Suprapubic skin (tissue), 3 donors: Measurements from ENCODE around the gene FOS.

Experiments
- POLR2A ChIP-seq, 2 donors: fragments of 450-650 bp; IDR thresholded peaks; one replicate each; pipeline ENCODE4 v1.6.1; 2017; ENCODE audit warnings: antibody characterized with exemption in 2 of 2, mild to moderate bottlenecking in 2 of 2, moderate library complexity in 2 of 2
- TF ChIP-seq, protein P1 (sequence below), 2 donors: fragments of 200-600 bp in 1 of 2; fragments of 450-650 bp in 1 of 2; sonication (generic) in 1 of 2; IDR thresholded peaks; one replicate each; pipeline ENCODE4 v1.5.1; 2016 to 2019; ENCODE audit warnings: antibody characterized with exemption in 2 of 2, mild to moderate bottlenecking in 1 of 2, moderate library complexity in 1 of 2

DNA sequence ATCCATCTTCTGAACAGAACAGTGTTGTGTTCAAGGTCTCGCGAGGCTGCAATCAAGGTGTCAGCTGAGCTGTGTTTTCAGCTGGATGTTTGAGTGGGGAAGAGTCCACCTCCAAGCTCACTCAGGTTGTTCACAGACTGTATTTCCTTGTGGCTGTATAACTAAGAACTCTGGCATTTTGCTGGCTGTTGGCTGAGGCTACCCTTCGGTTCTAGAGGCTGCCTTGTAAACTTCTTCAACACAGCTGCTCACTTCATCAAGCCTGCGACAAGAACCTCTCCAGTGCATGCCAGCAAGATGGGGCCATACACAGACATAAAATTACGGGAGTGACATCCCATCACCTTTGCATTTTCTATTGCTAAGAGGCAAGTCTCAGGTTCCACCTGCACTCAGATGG lies 12.7 kb downstream of the FOS start:
- no peak for TF ChIP-seq POLR2A (IDR thresholded peaks at IDR 0.05)
- TF ChIP-seq, protein P1, sequence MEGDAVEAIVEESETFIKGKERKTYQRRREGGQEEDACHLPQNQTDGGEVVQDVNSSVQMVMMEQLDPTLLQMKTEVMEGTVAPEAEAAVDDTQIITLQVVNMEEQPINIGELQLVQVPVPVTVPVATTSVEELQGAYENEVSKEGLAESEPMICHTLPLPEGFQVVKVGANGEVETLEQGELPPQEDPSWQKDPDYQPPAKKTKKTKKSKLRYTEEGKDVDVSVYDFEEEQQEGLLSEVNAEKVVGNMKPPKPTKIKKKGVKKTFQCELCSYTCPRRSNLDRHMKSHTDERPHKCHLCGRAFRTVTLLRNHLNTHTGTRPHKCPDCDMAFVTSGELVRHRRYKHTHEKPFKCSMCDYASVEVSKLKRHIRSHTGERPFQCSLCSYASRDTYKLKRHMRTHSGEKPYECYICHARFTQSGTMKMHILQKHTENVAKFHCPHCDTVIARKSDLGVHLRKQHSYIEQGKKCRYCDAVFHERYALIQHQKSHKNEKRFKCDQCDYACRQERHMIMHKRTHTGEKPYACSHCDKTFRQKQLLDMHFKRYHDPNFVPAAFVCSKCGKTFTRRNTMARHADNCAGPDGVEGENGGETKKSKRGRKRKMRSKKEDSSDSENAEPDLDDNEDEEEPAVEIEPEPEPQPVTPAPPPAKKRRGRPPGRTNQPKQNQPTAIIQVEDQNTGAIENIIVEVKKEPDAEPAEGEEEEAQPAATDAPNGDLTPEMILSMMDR (IDR thresholded peaks at IDR 0.05): no peak
